22Rv1 (cell line): Measurements from ENCODE around the gene DSTN.

Source experiments
- ZFX ChIP-seq: fragments of 450-650 bp; IDR thresholded peaks from 2 replicates; pipeline ENCODE4 v1.6.1; 2017; ENCODE audit warnings: antibody characterized with exemption, borderline replicate concordance
- TF ChIP-seq, protein P1 (sequence below): fragments of 450-650 bp; IDR thresholded peaks from 2 replicates; pipeline ENCODE4 v1.5.1; 2017; ENCODE audit warnings: mild to moderate bottlenecking

DNA sequence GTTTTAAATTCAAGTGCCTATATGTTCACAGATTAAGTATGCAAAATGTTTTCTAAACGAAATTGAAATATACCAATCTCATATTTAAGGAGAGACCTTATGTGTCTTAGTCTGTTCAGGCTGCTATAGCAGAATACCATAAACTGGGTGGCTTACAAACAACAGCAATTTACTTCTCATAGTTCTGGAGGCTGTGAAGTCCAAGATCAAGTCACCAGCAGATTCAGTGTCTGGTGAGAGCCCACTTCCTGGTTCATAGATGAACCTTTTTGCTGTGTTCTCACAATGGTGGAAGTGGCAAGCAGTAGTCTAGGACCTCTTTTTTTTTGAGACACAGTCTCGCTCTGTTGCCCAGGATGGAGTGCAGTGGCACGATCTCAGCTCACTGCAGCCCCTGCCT lies 3.5 kb upstream of the DSTN start:
- TF ChIP-seq, protein P1, sequence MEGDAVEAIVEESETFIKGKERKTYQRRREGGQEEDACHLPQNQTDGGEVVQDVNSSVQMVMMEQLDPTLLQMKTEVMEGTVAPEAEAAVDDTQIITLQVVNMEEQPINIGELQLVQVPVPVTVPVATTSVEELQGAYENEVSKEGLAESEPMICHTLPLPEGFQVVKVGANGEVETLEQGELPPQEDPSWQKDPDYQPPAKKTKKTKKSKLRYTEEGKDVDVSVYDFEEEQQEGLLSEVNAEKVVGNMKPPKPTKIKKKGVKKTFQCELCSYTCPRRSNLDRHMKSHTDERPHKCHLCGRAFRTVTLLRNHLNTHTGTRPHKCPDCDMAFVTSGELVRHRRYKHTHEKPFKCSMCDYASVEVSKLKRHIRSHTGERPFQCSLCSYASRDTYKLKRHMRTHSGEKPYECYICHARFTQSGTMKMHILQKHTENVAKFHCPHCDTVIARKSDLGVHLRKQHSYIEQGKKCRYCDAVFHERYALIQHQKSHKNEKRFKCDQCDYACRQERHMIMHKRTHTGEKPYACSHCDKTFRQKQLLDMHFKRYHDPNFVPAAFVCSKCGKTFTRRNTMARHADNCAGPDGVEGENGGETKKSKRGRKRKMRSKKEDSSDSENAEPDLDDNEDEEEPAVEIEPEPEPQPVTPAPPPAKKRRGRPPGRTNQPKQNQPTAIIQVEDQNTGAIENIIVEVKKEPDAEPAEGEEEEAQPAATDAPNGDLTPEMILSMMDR = no peak
- TF ChIP-seq ZFX = no peak
